Measurements from ENCODE around the gene FRYL.

The FRYL gene

DNA sequence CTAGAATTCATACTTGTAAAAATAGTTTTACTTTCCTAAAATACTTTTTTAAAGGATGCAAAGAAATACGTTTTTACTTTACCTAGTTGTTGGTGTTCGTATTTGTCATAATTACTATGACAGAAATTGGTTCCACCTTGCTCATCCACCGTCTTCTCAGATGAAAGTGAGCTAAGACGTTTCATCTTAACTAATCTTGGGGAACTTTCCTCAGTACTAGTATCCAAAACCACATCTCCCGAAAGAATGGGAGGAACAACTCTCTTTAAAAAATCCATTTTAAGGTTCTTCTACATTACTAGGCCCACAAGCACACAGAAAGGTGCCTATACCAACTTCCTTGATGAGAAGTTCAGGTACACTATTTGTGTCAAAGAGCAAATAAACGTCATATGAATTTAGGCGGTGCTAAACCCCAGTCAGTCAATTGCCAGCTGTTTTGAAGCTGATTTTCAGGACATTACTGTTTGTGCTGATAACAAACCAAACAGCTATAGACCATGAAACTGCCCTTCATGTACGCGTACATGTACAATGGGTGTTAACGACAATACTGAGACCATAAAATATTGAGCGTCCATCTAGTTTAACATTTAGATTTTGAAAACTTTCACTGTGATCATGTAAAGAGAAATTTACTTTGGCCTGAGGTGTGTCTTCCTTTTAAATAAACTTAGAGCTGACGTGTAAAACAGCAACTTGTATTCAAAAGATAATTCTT is 99.1 kb downstream of the FRYL start:
- Histone ChIP-seq H3F3A (ENCODE audit: insufficient read depth) (peaks cover 9% of the 10 kb centered on the region; the same call in 1 of the 2 replicates), H3K9ac (ENCODE audit: low read length) (no peak overlapping the region), H3K27ac (ENCODE audit: low read depth, low read length) (no peak overlapping the region), H3K79me2 (ENCODE audit: insufficient read depth, low read length) (peaks cover 59% of the 10 kb centered on the region), H3K9me3 (ENCODE audit: insufficient read depth, low read length) (no peaks in the 10 kb centered on the region), H3K4me2 (ENCODE audit: low read depth, low read length, poor library complexity, severe bottlenecking) (no peak overlapping the region), H3K4me3 (ENCODE audit: insufficient read depth, low read length, poor library complexity, severe bottlenecking) (no peak overlapping the region), H3K36me3 (ENCODE audit: low read length) (no peaks in the 10 kb centered on the region; the same call in 1 of the 2 replicates), H2AFZ (ENCODE audit: low read depth, low read length, severe bottlenecking) (no peak overlapping the region), H3K27me3 (ENCODE audit: low read length) (no peaks in the 10 kb centered on the region), H3K9me2 (replicated peaks; ENCODE audit: insufficient read depth, low read length) (no peaks in the 10 kb centered on the region), H4K20me1 (ENCODE audit: low read depth, low read length) (no peaks in the 10 kb centered on the region)
- TF ChIP-seq, protein P1, sequence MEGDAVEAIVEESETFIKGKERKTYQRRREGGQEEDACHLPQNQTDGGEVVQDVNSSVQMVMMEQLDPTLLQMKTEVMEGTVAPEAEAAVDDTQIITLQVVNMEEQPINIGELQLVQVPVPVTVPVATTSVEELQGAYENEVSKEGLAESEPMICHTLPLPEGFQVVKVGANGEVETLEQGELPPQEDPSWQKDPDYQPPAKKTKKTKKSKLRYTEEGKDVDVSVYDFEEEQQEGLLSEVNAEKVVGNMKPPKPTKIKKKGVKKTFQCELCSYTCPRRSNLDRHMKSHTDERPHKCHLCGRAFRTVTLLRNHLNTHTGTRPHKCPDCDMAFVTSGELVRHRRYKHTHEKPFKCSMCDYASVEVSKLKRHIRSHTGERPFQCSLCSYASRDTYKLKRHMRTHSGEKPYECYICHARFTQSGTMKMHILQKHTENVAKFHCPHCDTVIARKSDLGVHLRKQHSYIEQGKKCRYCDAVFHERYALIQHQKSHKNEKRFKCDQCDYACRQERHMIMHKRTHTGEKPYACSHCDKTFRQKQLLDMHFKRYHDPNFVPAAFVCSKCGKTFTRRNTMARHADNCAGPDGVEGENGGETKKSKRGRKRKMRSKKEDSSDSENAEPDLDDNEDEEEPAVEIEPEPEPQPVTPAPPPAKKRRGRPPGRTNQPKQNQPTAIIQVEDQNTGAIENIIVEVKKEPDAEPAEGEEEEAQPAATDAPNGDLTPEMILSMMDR (IDR thresholded peaks at IDR 0.05; ENCODE audit: insufficient read depth, low read length, poor library complexity, severe bottlenecking) = no peak
- TF ChIP-seq EZH2phosphoT487 (conservative IDR thresholded peaks at IDR 0.05; ENCODE audit: low read length) = no peak

DNA sequence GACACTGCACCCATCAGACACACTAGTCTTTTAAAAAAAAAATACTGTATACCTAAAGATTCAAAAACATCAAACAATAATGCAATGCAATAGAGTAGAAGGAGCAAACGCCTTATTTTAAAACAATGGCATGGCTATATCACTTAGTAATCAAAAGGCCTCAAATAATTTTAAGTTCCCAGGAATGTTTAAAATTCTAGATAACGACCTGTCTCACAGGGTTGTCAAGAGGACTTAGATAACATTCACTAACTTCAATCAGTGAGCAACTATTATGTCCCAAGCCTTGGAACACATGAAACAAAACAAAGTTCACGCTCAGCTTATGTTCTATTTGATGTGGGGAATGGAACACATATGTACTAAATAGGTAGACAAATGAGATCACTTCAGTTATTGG is 106.5 kb downstream of the FRYL start:
- no peak for TF ChIP-seq EZH2phosphoT487 (conservative IDR thresholded peaks at IDR 0.05; ENCODE audit: low read length)
- TF ChIP-seq, protein P1 (IDR thresholded peaks at IDR 0.05; ENCODE audit: insufficient read depth, low read length, poor library complexity, severe bottlenecking) = no peak
- H4K20me1 ChIP-seq (ENCODE audit: low read depth, low read length) = no peaks in the 10 kb centered on the region; the same call in 1 of the 2 replicates
- no peak overlapping the region for H3K27ac ChIP-seq (ENCODE audit: low read depth, low read length)
- H3K27me3 ChIP-seq (ENCODE audit: low read length) = no peaks in the 10 kb centered on the region
- H3F3A ChIP-seq (ENCODE audit: insufficient read depth) = peaks cover 1% of the 10 kb centered on the region; the same call in 1 of the 2 replicates
- no peak overlapping the region for H3K4me3 ChIP-seq (ENCODE audit: insufficient read depth, low read length, poor library complexity, severe bottlenecking)
- H3K9me3 ChIP-seq (ENCODE audit: insufficient read depth, low read length) = no peaks in the 10 kb centered on the region
- H3K4me2 ChIP-seq (ENCODE audit: low read depth, low read length, poor library complexity, severe bottlenecking) = no peak overlapping the region
- no peaks in the 10 kb centered on the region for H3K36me3 ChIP-seq (ENCODE audit: low read length)
- H3K9ac ChIP-seq (ENCODE audit: low read length) = no peak overlapping the region
- H2AFZ ChIP-seq (ENCODE audit: low read depth, low read length, severe bottlenecking) = no peak overlapping the region
- no peaks in the 10 kb centered on the region for H3K9me2 ChIP-seq (replicated peaks; ENCODE audit: insufficient read depth, low read length)
- peaks cover 35% of the 10 kb centered on the region for H3K79me2 ChIP-seq (ENCODE audit: insufficient read depth, low read length)

- Histone ChIP-seq H4K20me1 (ENCODE audit: low read depth, low read length) (no peaks in the 10 kb centered on the region; the same call in none of the 2 replicates), H3K27me3 (ENCODE audit: low read length) (no peaks in the 10 kb centered on the region), H3K9me3 (ENCODE audit: insufficient read depth, low read length) (no peaks in the 10 kb centered on the region), H3K4me2 (ENCODE audit: low read depth, low read length, poor library complexity, severe bottlenecking) (no peak overlapping the region), H3K27ac (ENCODE audit: low read depth, low read length) (no peak overlapping the region), H3K4me3 (ENCODE audit: insufficient read depth, low read length, poor library complexity, severe bottlenecking) (no peak overlapping the region), H3K9ac (ENCODE audit: low read length) (no peak overlapping the region), H3K79me2 (ENCODE audit: insufficient read depth, low read length) (peaks cover 42% of the 10 kb centered on the region), H3K36me3 (ENCODE audit: low read length) (0 out of 2 replicates have a peak, but pooled peaks cover 3% of the 10 kb centered on the region), H2AFZ (ENCODE audit: low read depth, low read length, severe bottlenecking) (no peak overlapping the region), H3F3A (ENCODE audit: insufficient read depth) (no peaks in the 10 kb centered on the region; the same call in 1 of the 2 replicates), H3K9me2 (replicated peaks; ENCODE audit: insufficient read depth, low read length) (no peaks in the 10 kb centered on the region)
- TF ChIP-seq, protein P1 (IDR thresholded peaks at IDR 0.05; ENCODE audit: insufficient read depth, low read length, poor library complexity, severe bottlenecking) = no peak
- no peak for TF ChIP-seq EZH2phosphoT487 (conservative IDR thresholded peaks at IDR 0.05; ENCODE audit: low read length)
Measured at GRCh38 chr4:48670587-48670986, 109.5 kb downstream of the FRYL start.

All from SU-DHL-6 (cell line).